Measurements from ENCODE around the gene PPP2R1A. TPM values are rescaled to one million over a fixed set of nuclear protein-coding genes. Genes with fewer than 3 reads are reported as not detected.

Gene PPP2R1A
- total and polyA plus RNA-seq, 2 of the 13 experiments (the other 11 are each of a cell fraction or from before 2014, with no cell fraction given) = 86.7 to 130 TPM

GRCh38 chr19:52269338-52270261 is 79.7 kb downstream of the PPP2R1A start, which contains the start of gene ZNF766 (continued):
- TF ChIP-seq ZNF691 (CRISPR knock-in tag; IDR thresholded peaks at IDR 0.05; ENCODE audit: borderline replicate concordance, low read depth) (no peak), TFDP2 (CRISPR knock-in tag; IDR thresholded peaks at IDR 0.05) (peak; percentile 90), NBN (conservative IDR thresholded peaks at IDR 0.05) (no peak), TOE1 (CRISPR knock-in tag; IDR thresholded peaks at IDR 0.05) (no peak), ZNF296 (CRISPR knock-in tag; conservative IDR thresholded peaks at IDR 0.05) (no peak), YY1 (IDR thresholded peaks at IDR 0.05; ENCODE audit: insufficient read depth, insufficient replicate concordance, low read depth, low read length) (peak; percentile 21), PATZ1 (CRISPR knock-in tag; IDR thresholded peaks at IDR 0.05) (0 out of 2 replicates have a peak, but pooled peaks have one; percentile 25), ZKSCAN8 (CRISPR knock-in tag; IDR thresholded peaks at IDR 0.05; ENCODE audit: borderline replicate concordance) (no peak), SP140L (CRISPR knock-in tag; IDR thresholded peaks at IDR 0.05; ENCODE audit: borderline replicate concordance) (no peak), CTCF (CRISPR knock-in tag; IDR thresholded peaks at IDR 0.05) (no peak), UBTF (CRISPR knock-in tag; IDR thresholded peaks at IDR 0.05) (peak; percentile 79; the same call in 1 of the 2 replicates), TAF1 (CRISPR knock-in tag; IDR thresholded peaks at IDR 0.05) (peak; percentile 85), ZNF569 (CRISPR knock-in tag; IDR thresholded peaks at IDR 0.05; ENCODE audit: borderline replicate concordance) (no peak), THAP11 (CRISPR knock-in tag; IDR thresholded peaks at IDR 0.05) (peak; percentile 78), ZNF574 (CRISPR knock-in tag; IDR thresholded peaks at IDR 0.05) (peak; percentile 75), RELA (CRISPR knock-in tag; IDR thresholded peaks at IDR 0.05) (no peak; the same call in 1 of the 2 replicates), ZNF230 (CRISPR knock-in tag; IDR thresholded peaks at IDR 0.05) (peak; percentile 81; the same call in 1 of the 2 replicates)

Measured in HepG2 (cell line).